Transverse colon (tissue), 4 donors: Measurements from ENCODE around the gene SCYGR4.

ENCODE experiments used
- CTCF ChIP-seq, 5 experiments: fragments of 200-600 bp in 3 of 5; fragments of 450-650 bp in 2 of 5; sonication (generic) in 3 of 5; IDR thresholded peaks; 1 replicate in 2 of 5; 2 replicates in 3 of 5; pipeline ENCODE4 v1.5.1; 2016 to 2017; ENCODE audit warnings: antibody characterized with exemption in 5 of 5, inconsistent platforms in 3 of 5, mild to moderate bottlenecking in 2 of 5, moderate library complexity in 1 of 5
- EP300 ChIP-seq: sonication (generic); formaldehyde crosslinking; IDR thresholded peaks from one replicate; pipeline ENCODE4 v1.6.1; 2017; ENCODE audit warnings: antibody characterized with exemption, low read depth
- POLR2A ChIP-seq: fragments of 450-650 bp; IDR thresholded peaks from one replicate; pipeline ENCODE4 v1.6.1; 2016; ENCODE audit warnings: antibody characterized with exemption, mild to moderate bottlenecking, moderate library complexity
- POLR2AphosphoS5 ChIP-seq, 3 donors: sonication (generic); formaldehyde crosslinking; IDR thresholded peaks; one replicate each; pipeline ENCODE4 v1.6.1; 2016; ENCODE audit warnings: antibody characterized with exemption in 3 of 3

GRCh38 chr2:227630322-227630721 lies 13.0 kb downstream of the SCYGR4 start:
- no peak for TF ChIP-seq CTCF (IDR thresholded peaks at IDR 0.05)
- no peak for TF ChIP-seq POLR2AphosphoS5 (IDR thresholded peaks at IDR 0.05)
- no peak for TF ChIP-seq EP300
- no peak for TF ChIP-seq POLR2A
